Panc1 (cell line): ENCODE measurements around the gene DCHS1.

Experiments used
- CTCF ChIP-seq: fragments of 450-650 bp; IDR thresholded peaks from 2 replicates; pipeline ENCODE4 v1.5.1; 2017; ENCODE audit warnings: mild to moderate bottlenecking
- POLR2AphosphoS5 ChIP-seq: IDR thresholded peaks from 2 replicates; pipeline ENCODE4 v1.6.1; 2012; ENCODE audit warnings: mild to moderate bottlenecking, low read depth, low read length, moderate library complexity
- REST ChIP-seq, 2 experiments: IDR thresholded peaks; 2 replicates each; pipeline ENCODE4 v1.6.1; 2011 to 2012; ENCODE audit warnings: low read depth in 2 of 2, control low read depth in 1 of 2, low read length in 1 of 2, mild to moderate bottlenecking in 1 of 2, moderate library complexity in 1 of 2; ENCODE audit not compliant: insufficient read depth in 1 of 2
- TCF7L2 ChIP-seq: IDR thresholded peaks from 2 replicates; pipeline ENCODE4 v1.6.1; 2011; ENCODE audit warnings: mild to moderate bottlenecking, low read depth, low read length, inconsistent platforms

- no peak for TF ChIP-seq CTCF
- no peak for TF ChIP-seq POLR2AphosphoS5
- no peak for TF ChIP-seq TCF7L2
- no peak for TF ChIP-seq REST (IDR thresholded peaks at IDR 0.05; ENCODE audit: insufficient read depth in 1 of 2, low read depth in 2 of 2, low read length in 1 of 2)
These were observed 83.4 kb downstream of the DCHS1 start for GRCh38 chr11:6572215-6572614.
